DND-41 (cell line): ENCODE results near the gene ATXN1.
"Not testable (repeated sequence)": the region's sequence is repeated elsewhere in the genome, so short reads cannot be mapped to it uniquely, and the experiment has no call there.

Experiments
- ATAC-seq: fragments of 200-7000 bp; cut with Tn5 transposase; 3 replicates; pipeline ENCODE4 v1.9.1; 2021; ENCODE audit warnings: low read depth; ENCODE audit not compliant: insufficient read depth
- DNase-seq: peaks from one replicate; pipeline ENCODE4 v3.0.0-alpha.2; 2020
- H2AFZ ChIP-seq: 2 replicates; pipeline ENCODE4 v1.6.0; 2012; ENCODE audit warnings: low read depth, low read length
- H3K27ac ChIP-seq: 2 replicates; pipeline ENCODE4 v1.5.1; 2012; ENCODE audit warnings: low read length, inconsistent platforms
- H3K27me3 ChIP-seq: fragments of 200-600 bp; sonication (generic); 2 replicates; pipeline ENCODE4 v1.6.0; 2012; ENCODE audit warnings: low read length, mild to moderate bottlenecking, inconsistent platforms; ENCODE audit not compliant: insufficient read depth, poor library complexity
- H3K36me3 ChIP-seq: 2 replicates; pipeline ENCODE4 v1.5.1; 2012; ENCODE audit warnings: low read length, inconsistent platforms; ENCODE audit not compliant: insufficient read depth
- H3K4me1 ChIP-seq: 2 replicates; pipeline ENCODE4 v1.5.1; 2012; ENCODE audit warnings: mild to moderate bottlenecking, low read length; ENCODE audit not compliant: insufficient read depth
- H3K4me2 ChIP-seq: 2 replicates; pipeline ENCODE4 v1.6.0; 2012; ENCODE audit warnings: mild to moderate bottlenecking, moderate library complexity, low read length, inconsistent platforms; ENCODE audit not compliant: insufficient read depth
- H3K4me3 ChIP-seq, 2 experiments: fragments of 200-600 bp in 1 of 2; shearing (Covaris generic) in 1 of 2; 2 replicates each; pipeline ENCODE4 v1.5.1; 2012 to 2016; ENCODE audit warnings: inconsistent platforms in 2 of 2, low read length in 2 of 2, mild to moderate bottlenecking in 2 of 2, low read depth in 1 of 2, moderate library complexity in 1 of 2
- H3K79me2 ChIP-seq: 2 replicates; pipeline ENCODE4 v1.6.0; 2012; ENCODE audit warnings: low read length, inconsistent platforms; ENCODE audit not compliant: insufficient read depth
- H3K9ac ChIP-seq: 2 replicates; pipeline ENCODE4 v1.6.0; 2012; ENCODE audit warnings: low read depth, mild to moderate bottlenecking, inconsistent platforms, low read length, moderate library complexity
- H3K9me3 ChIP-seq: 2 replicates; pipeline ENCODE4 v1.5.1; 2012; ENCODE audit warnings: low read length, moderate library complexity, mild to moderate bottlenecking, inconsistent platforms; ENCODE audit not compliant: insufficient read depth, severe bottlenecking
- H4K20me1 ChIP-seq: 2 replicates; pipeline ENCODE4 v1.6.0; 2012; ENCODE audit warnings: low read length; ENCODE audit not compliant: insufficient read depth
- CTCF ChIP-seq: IDR thresholded peaks from 2 replicates; pipeline ENCODE4 v1.5.1; 2012; ENCODE audit warnings: borderline replicate concordance, low read length, moderate library complexity, mild to moderate bottlenecking; ENCODE audit not compliant: poor library complexity, severe bottlenecking; ENCODE audit errors: extremely low read depth
- EZH2 ChIP-seq: IDR thresholded peaks from 3 replicates; pipeline ENCODE4 v1.6.1; 2012; ENCODE audit warnings: borderline replicate concordance, low read depth, mild to moderate bottlenecking, moderate library complexity, low read length, inconsistent platforms; ENCODE audit not compliant: severe bottlenecking

The ATXN1 gene

GRCh38 chr6:16540804-16541752 lies 220.2 kb downstream of the ATXN1 start:
- DNase-seq (no peak), ATAC-seq (no peak)
- Histone ChIP-seq H3K79me2 (no peaks in the 10 kb centered on the region), H3K9ac (no peak overlapping the region), H3K4me3 (no peak overlapping the region), H4K20me1 (no peaks in the 10 kb centered on the region), H3K4me1 (no peaks in the 10 kb centered on the region), H3K4me2 (no peak overlapping the region), H3K36me3 (no peaks in the 10 kb centered on the region), H3K27ac (no peak overlapping the region), H3K27me3 (no peaks in the 10 kb centered on the region), H2AFZ (no peak overlapping the region), H3K9me3 (no peaks in the 10 kb centered on the region)
- TF ChIP-seq CTCF, result no peak
- TF ChIP-seq EZH2, result no peak

GRCh38 chr6:16540383-16540782 lies 220.9 kb downstream of the ATXN1 start:
- H4K20me1 ChIP-seq, DNase-seq, H3K4me2 ChIP-seq, H3K27ac ChIP-seq, H2AFZ ChIP-seq, H3K27me3 ChIP-seq, ATAC-seq, H3K36me3 ChIP-seq, H3K79me2 ChIP-seq, H3K9me3 ChIP-seq, H3K4me3 ChIP-seq, H3K4me1 ChIP-seq, H3K9ac ChIP-seq: not testable (repeated sequence)

GRCh38 chr6:16539086-16539931 lies 222.0 kb downstream of the ATXN1 start:
- H3K27me3 ChIP-seq, result no peaks in the 10 kb centered on the region
- TF ChIP-seq EZH2 (no peak), CTCF (no peak)
- H4K20me1 ChIP-seq, result no peaks in the 10 kb centered on the region
- no peak overlapping the region for H3K4me2 ChIP-seq
- no peak overlapping the region for H3K4me3 ChIP-seq
- H3K27ac ChIP-seq, result no peak overlapping the region
- H2AFZ ChIP-seq, result no peak overlapping the region
- H3K36me3 ChIP-seq, result no peaks in the 10 kb centered on the region
- H3K9ac ChIP-seq, result no peak overlapping the region
- no peaks in the 10 kb centered on the region for H3K79me2 ChIP-seq
- no peak for ATAC-seq
- DNase-seq, result no peak
- no peaks in the 10 kb centered on the region for H3K4me1 ChIP-seq
- no peaks in the 10 kb centered on the region for H3K9me3 ChIP-seq

- Histone ChIP-seq H3K36me3 (no peaks in the 10 kb centered on the region), H3K9me3 (no peaks in the 10 kb centered on the region), H3K4me1 (no peaks in the 10 kb centered on the region), H3K79me2 (no peaks in the 10 kb centered on the region), H4K20me1 (no peaks in the 10 kb centered on the region), H3K27ac (no peak overlapping the region), H3K4me2 (no peak overlapping the region), H3K27me3 (no peaks in the 10 kb centered on the region), H3K4me3 (no peak overlapping the region), H3K9ac (no peak overlapping the region), H2AFZ (no peak overlapping the region)
- ATAC-seq (no peak), DNase-seq (no peak)
- TF ChIP-seq CTCF (no peak), EZH2 (no peak)
These were observed 225.7 kb downstream of the ATXN1 start for GRCh38 chr6:16535564-16535963.
